Progenitor cell of endocrine pancreas (in vitro differentiated cells): ENCODE data around the gene DBNDD1. TPM values are rescaled to one million over a fixed set of nuclear protein-coding genes. Genes with fewer than 3 reads are reported as not detected.

ENCODE experiments used
- DNase-seq: peaks from one replicate; pipeline ENCODE4 v3.0.0; 2021; ENCODE audit warnings: low spot score; ENCODE audit not compliant: unreplicated experiment
- H3K27ac Mint-ChIP-seq: 2 replicates; pipeline ENCODE4 v1.8.0; 2021; ENCODE audit warnings: mild to moderate bottlenecking, moderate library complexity, mixed read lengths
- H3K27me3 Mint-ChIP-seq: 2 replicates; pipeline ENCODE4 v1.8.0; 2021; ENCODE audit warnings: mixed read lengths
- H3K36me3 Mint-ChIP-seq: 2 replicates; pipeline ENCODE4 v1.8.0; 2022; ENCODE audit warnings: mixed read lengths; ENCODE audit not compliant: insufficient read depth
- H3K4me1 Mint-ChIP-seq: 2 replicates; pipeline ENCODE4 v1.8.0; 2021; ENCODE audit warnings: low read depth, mixed read lengths
- H3K4me3 Mint-ChIP-seq: 2 replicates; pipeline ENCODE4 v1.8.0; 2021; ENCODE audit warnings: low read depth, mild to moderate bottlenecking, moderate library complexity, mixed read lengths
- H3K9me3 Mint-ChIP-seq: 2 replicates; pipeline ENCODE4 v1.8.0; 2021; ENCODE audit warnings: low read depth, mixed read lengths
- total RNA-seq: library from RNA; stranded (reverse); gene quantifications from 2 replicates; pipeline ENCODE4 v1.2.1, GENCODE V29; 2021
- TF ChIP-seq, protein P1 (sequence below): fragments of 200-600 bp; sonication (generic); IDR thresholded peaks from one replicate; pipeline ENCODE4 v1.5.0; 2021; ENCODE audit warnings: antibody characterized with exemption, mild to moderate bottlenecking; ENCODE audit not compliant: unreplicated experiment

Gene DBNDD1
- total RNA-seq, 1 donor from 2014 or later: 57.4 TPM

- Mint-ChIP-seq H3K4me1 (peaks cover 3% of the 10 kb centered on the region), H3K4me3 (no peak overlapping the region), H3K27me3 (peaks cover under 1% of the 10 kb centered on the region), H3K36me3 (peaks cover 10% of the 10 kb centered on the region), H3K27ac (no peak overlapping the region), H3K9me3 (no peaks in the 10 kb centered on the region)
- no peak for DNase-seq
- TF ChIP-seq, protein P1, sequence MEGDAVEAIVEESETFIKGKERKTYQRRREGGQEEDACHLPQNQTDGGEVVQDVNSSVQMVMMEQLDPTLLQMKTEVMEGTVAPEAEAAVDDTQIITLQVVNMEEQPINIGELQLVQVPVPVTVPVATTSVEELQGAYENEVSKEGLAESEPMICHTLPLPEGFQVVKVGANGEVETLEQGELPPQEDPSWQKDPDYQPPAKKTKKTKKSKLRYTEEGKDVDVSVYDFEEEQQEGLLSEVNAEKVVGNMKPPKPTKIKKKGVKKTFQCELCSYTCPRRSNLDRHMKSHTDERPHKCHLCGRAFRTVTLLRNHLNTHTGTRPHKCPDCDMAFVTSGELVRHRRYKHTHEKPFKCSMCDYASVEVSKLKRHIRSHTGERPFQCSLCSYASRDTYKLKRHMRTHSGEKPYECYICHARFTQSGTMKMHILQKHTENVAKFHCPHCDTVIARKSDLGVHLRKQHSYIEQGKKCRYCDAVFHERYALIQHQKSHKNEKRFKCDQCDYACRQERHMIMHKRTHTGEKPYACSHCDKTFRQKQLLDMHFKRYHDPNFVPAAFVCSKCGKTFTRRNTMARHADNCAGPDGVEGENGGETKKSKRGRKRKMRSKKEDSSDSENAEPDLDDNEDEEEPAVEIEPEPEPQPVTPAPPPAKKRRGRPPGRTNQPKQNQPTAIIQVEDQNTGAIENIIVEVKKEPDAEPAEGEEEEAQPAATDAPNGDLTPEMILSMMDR: no peak
Measured at GRCh38 chr16:90042946-90043514, 23.8 kb upstream of the DBNDD1 start.

DNA sequence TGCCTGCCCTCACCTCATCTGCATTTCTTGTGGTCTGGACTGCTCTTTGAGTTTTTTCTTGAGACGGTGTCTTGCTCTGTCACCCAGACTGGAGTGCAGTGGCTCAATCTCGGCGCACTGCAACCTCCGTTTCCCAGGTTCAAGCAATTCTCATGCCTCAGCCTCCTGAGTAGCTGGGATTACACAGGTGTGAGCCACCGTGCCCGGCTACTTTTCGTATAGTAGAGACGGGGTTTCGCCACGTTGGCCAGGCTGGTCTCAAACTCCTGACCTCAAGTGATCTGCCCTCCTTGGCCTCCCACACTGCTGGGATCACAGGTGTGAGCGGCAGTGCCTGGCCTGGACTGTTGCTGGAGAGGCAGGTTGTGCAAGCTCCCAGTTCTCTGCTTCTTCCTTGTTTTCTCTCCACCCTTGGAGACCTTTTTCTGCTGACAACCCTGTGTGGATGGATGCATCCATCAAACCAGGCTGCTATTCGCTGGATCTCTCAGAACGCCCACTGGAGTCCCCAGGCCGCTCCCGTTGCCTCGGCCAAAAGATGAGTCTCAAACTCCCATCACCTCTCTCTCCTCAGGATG, 22.7 kb upstream of the DBNDD1 start:
- no peak for DNase-seq
- Mint-ChIP-seq H3K4me3 (no peak overlapping the region), H3K36me3 (peaks cover 12% of the 10 kb centered on the region), H3K4me1 (peaks cover 3% of the 10 kb centered on the region), H3K9me3 (no peaks in the 10 kb centered on the region), H3K27me3 (no peaks in the 10 kb centered on the region), H3K27ac (no peak overlapping the region)
- TF ChIP-seq, protein P1: no peak

DNA sequence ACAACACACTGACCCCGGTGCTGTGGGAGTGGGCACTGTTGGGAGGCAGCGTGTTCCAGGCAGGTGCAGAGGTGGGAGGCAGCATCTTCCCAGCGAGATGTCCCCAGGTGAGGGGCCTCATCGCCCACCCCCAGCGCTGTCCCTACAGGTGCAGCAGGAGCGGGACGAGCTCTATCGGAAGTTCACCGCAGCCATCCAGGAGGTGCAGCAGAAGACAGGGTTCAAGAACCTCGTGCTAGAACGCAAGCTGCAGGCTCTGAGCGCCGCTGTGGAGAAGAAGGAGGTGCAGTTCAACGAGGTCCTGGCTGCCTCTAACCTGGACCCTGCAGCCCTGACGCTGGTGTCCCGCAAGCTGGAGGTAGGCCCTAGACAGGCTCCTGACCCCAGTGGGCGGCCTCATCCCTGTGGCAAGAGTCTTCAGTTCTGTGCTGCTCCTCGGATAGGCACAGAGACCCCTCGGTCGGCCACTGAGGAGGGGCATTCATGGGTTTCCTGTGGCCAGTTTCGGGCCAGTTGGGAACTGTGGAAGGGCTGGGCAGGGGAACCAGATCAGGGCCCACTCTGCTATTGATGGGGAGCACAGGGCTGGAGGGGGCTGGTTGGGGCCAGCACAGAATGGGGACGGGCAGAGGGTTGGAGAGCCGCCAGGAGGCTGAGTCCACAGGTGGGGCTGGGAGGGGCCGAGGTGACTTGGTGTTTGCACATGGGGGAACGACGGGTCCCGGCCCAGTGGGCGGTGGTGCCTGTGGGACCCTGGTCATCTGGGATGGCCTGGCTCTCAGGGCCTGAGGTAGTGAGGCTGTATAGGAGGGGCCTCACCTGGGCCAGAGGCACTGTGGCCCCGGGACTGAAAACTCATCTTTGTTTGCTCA, 21.1 kb upstream of the DBNDD1 start:
- DNase-seq: no peak
- H3K4me1 Mint-ChIP-seq: no peaks in the 10 kb centered on the region
- no peak overlapping the region for H3K4me3 Mint-ChIP-seq
- TF ChIP-seq, protein P1: no peak
- no peaks in the 10 kb centered on the region for H3K9me3 Mint-ChIP-seq
- no peaks in the 10 kb centered on the region for H3K27me3 Mint-ChIP-seq
- H3K36me3 Mint-ChIP-seq: peaks cover 21% of the 10 kb centered on the region
- H3K27ac Mint-ChIP-seq: no peak overlapping the region

GRCh38 chr16:90037276-90037675, 18.0 kb upstream of the DBNDD1 start:
- DNase-seq: no peak
- no peaks in the 10 kb centered on the region for H3K9me3 Mint-ChIP-seq
- no peaks in the 10 kb centered on the region for H3K27me3 Mint-ChIP-seq
- no peak overlapping the region for H3K4me3 Mint-ChIP-seq
- H3K27ac Mint-ChIP-seq: no peak overlapping the region
- no peaks in the 10 kb centered on the region for H3K4me1 Mint-ChIP-seq
- H3K36me3 Mint-ChIP-seq: peaks cover 25% of the 10 kb centered on the region
- TF ChIP-seq, protein P1: no peak

DNA sequence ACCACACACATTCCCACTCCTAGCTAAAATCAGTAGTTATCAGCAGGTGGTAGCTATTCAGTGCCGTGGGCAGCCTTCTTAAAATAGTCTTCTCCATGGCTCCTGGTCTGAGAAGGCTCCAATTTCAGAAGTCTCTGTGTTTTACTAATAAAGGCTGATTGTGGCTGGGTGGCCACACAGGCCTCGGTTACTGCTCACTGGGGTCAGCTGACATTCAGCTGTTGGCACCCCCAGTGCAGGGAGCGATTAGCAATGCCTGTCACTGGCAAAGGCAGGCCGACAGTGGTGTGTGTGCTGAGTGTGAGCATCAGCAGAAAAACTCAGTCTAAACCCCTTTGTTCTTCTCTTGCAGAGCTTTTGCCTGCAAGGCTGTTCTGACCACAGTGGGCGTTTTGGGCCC, 16.6 kb upstream of the DBNDD1 start:
- H3K9me3 Mint-ChIP-seq: no peaks in the 10 kb centered on the region
- TF ChIP-seq, protein P1: no peak
- H3K27me3 Mint-ChIP-seq: no peaks in the 10 kb centered on the region
- peaks cover 29% of the 10 kb centered on the region for H3K36me3 Mint-ChIP-seq
- no peak overlapping the region for H3K27ac Mint-ChIP-seq
- no peaks in the 10 kb centered on the region for H3K4me1 Mint-ChIP-seq
- DNase-seq: no peak
- H3K4me3 Mint-ChIP-seq: no peak overlapping the region
